HL-60 (cell line): ENCODE results near the gene ABCC5.
"Not testable (repeated sequence)": the region's sequence is repeated elsewhere in the genome, so short reads cannot be mapped to it uniquely, and the experiment has no call there.

Experiments
- DNase-seq, 2 experiments: peaks; one replicate each; pipeline ENCODE4 v3.0.0-alpha.2; 2010 to 2020; ENCODE audit warnings: low read depth in 1 of 2, low spot score in 1 of 2
- H3K27ac ChIP-seq: fragments of 250-450 bp; sonication (Bioruptor Pico); replicated peaks from 2 replicates; pipeline ENCODE4 v1.5.1; 2020; ENCODE audit warnings: mild to moderate bottlenecking, moderate library complexity
- H3K27me3 ChIP-seq: fragments of 250-450 bp; sonication (Bioruptor Pico); 2 replicates; pipeline ENCODE4 v1.5.1; 2021; ENCODE audit warnings: mild to moderate bottlenecking, moderate library complexity; ENCODE audit not compliant: insufficient read depth, poor library complexity, severe bottlenecking
- H3K4me3 ChIP-seq: replicated peaks from 2 replicates; pipeline ENCODE4 v1.5.1; 2011; ENCODE audit warnings: mild to moderate bottlenecking, control low read depth, low read length; ENCODE audit not compliant: insufficient read depth
- GABPA ChIP-seq: IDR thresholded peaks from 2 replicates; pipeline ENCODE4 v1.6.1; 2012; ENCODE audit warnings: low read depth
- POLR2AphosphoS5 ChIP-seq: IDR thresholded peaks from 2 replicates; pipeline ENCODE4 v1.6.1; 2012; ENCODE audit warnings: low read depth
- SPI1 ChIP-seq: IDR thresholded peaks from 2 replicates; pipeline ENCODE4 v1.6.1; 2012; ENCODE audit warnings: low read depth, mild to moderate bottlenecking, borderline replicate concordance
- TF ChIP-seq, protein P1 (sequence below): IDR thresholded peaks from one replicate; pipeline ENCODE4 v1.5.1; 2011; ENCODE audit warnings: low read length, control low read depth, inconsistent platforms; ENCODE audit not compliant: insufficient read depth
- TF ChIP-seq, protein P2 (sequence below): IDR thresholded peaks from 2 replicates; pipeline ENCODE4 v1.6.1; 2012; ENCODE audit warnings: low read depth; ENCODE audit not compliant: insufficient replicate concordance

Gene ABCC5

DNA sequence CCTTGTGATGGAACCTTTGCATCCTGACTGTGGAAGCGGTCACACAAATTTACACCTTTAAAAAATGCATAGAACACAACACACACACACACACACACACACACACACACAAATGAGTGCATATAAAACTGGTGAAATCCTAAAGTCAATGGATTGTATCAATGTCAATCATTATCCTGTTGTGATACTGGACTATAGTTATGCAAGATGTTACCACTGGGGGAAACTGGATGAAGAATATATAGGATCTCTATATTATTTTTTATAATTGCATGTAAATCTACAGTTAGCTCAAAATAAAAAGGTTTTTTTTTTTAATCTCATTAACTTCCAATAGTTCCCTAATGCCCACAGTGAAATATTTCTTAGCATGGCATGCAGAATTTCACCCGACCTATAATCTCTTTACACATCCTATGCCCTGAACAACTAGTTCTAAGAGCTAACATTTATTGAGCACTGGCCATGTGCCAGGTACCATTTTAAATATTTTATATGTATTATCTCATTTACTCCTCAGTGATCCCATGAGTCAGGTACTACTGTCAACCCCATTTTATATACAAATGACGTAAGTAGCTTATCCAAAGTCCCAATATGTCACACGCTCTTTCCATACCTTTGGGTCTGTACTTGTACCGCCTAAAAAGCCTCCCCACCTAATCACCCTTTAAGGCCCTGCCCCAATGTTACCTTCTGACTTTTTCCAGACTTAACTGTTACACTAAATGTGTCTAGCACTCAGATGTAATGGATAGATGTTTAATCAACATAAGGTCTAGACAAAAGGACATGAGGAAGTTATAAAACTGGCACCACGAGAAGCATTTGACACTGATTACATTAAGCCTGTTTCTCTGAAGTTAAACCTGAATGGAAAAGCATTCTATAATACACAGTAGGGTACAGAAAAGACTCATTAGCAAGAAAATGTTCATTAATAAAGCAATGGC lies 5.5 kb downstream of the ABCC5 start:
- Histone ChIP-seq H3K27me3 (no peaks in the 10 kb centered on the region), H3K27ac (no peak overlapping the region), H3K4me3 (no peak overlapping the region)
- TF ChIP-seq POLR2AphosphoS5 (no peak), GABPA (no peak), SPI1 (no peak)
- TF ChIP-seq, protein P1, sequence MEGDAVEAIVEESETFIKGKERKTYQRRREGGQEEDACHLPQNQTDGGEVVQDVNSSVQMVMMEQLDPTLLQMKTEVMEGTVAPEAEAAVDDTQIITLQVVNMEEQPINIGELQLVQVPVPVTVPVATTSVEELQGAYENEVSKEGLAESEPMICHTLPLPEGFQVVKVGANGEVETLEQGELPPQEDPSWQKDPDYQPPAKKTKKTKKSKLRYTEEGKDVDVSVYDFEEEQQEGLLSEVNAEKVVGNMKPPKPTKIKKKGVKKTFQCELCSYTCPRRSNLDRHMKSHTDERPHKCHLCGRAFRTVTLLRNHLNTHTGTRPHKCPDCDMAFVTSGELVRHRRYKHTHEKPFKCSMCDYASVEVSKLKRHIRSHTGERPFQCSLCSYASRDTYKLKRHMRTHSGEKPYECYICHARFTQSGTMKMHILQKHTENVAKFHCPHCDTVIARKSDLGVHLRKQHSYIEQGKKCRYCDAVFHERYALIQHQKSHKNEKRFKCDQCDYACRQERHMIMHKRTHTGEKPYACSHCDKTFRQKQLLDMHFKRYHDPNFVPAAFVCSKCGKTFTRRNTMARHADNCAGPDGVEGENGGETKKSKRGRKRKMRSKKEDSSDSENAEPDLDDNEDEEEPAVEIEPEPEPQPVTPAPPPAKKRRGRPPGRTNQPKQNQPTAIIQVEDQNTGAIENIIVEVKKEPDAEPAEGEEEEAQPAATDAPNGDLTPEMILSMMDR, result no peak
- TF ChIP-seq, protein P2, sequence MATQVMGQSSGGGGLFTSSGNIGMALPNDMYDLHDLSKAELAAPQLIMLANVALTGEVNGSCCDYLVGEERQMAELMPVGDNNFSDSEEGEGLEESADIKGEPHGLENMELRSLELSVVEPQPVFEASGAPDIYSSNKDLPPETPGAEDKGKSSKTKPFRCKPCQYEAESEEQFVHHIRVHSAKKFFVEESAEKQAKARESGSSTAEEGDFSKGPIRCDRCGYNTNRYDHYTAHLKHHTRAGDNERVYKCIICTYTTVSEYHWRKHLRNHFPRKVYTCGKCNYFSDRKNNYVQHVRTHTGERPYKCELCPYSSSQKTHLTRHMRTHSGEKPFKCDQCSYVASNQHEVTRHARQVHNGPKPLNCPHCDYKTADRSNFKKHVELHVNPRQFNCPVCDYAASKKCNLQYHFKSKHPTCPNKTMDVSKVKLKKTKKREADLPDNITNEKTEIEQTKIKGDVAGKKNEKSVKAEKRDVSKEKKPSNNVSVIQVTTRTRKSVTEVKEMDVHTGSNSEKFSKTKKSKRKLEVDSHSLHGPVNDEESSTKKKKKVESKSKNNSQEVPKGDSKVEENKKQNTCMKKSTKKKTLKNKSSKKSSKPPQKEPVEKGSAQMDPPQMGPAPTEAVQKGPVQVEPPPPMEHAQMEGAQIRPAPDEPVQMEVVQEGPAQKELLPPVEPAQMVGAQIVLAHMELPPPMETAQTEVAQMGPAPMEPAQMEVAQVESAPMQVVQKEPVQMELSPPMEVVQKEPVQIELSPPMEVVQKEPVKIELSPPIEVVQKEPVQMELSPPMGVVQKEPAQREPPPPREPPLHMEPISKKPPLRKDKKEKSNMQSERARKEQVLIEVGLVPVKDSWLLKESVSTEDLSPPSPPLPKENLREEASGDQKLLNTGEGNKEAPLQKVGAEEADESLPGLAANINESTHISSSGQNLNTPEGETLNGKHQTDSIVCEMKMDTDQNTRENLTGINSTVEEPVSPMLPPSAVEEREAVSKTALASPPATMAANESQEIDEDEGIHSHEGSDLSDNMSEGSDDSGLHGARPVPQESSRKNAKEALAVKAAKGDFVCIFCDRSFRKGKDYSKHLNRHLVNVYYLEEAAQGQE, result no peak
- DNase-seq, result no peak

DNA sequence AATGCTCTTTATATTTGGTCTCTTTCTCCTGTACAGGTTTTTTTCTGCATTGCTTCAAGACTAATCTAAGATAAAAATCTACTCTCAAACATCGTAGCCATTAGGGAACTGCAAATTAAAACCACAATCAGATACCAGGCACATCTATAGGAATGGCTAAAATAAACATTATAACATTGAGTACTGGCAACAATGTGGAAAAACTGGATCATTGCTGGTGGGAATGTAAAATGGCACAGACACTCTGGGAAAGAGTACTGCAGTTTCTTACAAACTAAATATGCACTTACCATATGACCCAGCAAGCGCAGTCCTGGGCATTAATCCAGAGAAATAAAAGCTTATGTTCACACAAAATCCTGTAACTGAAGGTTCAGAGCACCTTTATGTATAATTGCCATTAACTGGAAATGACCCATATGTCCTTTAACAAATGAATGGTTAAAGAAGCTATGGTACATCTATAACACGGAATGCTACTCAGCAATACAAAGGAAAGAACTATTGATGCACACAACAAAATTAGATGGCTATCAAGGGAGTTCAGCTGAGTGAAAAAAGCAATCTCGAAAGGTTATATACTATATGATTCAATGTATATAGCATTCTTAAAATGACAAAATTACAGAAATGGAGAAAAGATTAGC lies 6.3 kb downstream of the ABCC5 start:
- Histone ChIP-seq H3K27me3 (no peaks in the 10 kb centered on the region), H3K27ac (no peak overlapping the region), H3K4me3 (no peak overlapping the region)
- no peak for DNase-seq
- no peak for TF ChIP-seq SPI1
- TF ChIP-seq GABPA, result no peak
- TF ChIP-seq POLR2AphosphoS5, result no peak
- TF ChIP-seq, protein P1, result no peak
- TF ChIP-seq, protein P2, result no peak

DNA sequence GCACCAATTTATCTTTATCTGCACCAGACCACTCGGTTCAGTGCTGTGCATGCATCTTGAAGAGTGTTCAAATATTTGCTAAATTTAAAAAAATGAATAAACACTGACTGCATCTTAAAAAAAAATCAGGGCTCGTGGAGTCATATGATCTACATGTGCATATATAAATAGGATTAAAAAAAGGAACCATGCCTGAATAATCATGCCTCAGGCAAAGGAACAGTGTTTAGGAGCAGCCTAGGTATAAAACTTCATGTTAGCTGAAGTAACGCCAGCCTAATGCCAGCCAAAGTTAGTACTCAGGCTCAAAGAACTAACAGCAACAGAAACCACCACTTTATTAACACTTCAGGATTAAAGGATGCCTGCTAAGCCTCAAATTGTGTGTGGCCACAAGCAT lies 9.5 kb downstream of the ABCC5 start:
- Histone ChIP-seq H3K27ac (no peak overlapping the region), H3K27me3 (no peaks in the 10 kb centered on the region), H3K4me3 (no peak overlapping the region)
- no peak for DNase-seq
- TF ChIP-seq, protein P2, result no peak
- no peak for TF ChIP-seq SPI1
- TF ChIP-seq POLR2AphosphoS5, result no peak
- TF ChIP-seq, protein P1, result no peak
- no peak for TF ChIP-seq GABPA

DNA sequence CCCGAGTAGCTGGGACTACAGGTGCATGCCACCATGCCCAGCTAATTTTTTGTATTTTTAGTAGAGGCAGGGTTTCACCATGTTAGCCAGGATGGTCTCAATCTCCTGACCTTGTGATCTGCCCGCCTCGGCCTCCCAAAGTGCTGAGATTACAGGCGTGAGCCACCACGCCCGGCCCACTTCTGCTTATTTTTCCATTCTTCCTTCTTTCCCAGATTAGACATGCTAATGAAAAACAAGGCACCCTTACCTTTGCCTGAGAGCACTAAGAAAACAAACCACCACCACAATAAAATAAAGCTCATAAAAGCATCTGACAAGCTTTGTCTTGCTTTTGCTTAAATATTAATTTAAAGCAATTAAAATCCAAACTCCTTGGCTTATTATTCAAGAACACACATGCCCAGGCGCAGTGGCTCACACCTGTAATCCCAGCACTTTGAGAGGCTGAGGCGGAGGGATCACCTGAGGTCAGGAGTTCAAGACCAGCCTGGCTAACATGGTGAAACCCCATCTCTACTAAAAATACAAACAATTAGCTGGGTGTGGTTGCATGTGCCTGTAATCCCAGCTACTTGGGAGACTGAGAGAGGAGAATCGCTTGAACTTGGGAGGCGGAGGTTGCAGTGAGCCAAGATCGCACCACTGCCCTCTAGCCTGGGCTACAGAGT lies 10.4 kb downstream of the ABCC5 start:
- H3K27me3 ChIP-seq, DNase-seq, H3K27ac ChIP-seq, H3K4me3 ChIP-seq: not testable (repeated sequence)
